Activated CD4-positive, alpha-beta memory T cell treated with anti-CD3 and anti-CD28 coated beads, Interleukin-2, amount 10 ng/mL, durations not matched to agents 7 days and 5 days (primary cell): Measurements from ENCODE around the gene BEND6. TPM values are rescaled to one million over a fixed set of nuclear protein-coding genes. Genes with fewer than 3 reads are reported as not detected.

Source experiments
- CTCF ChIA-PET: fragments of 350-600 bp; sonication (Branson Sonifier 250); formaldehyde crosslinking; loops from one replicate; lab custom pipeline; 2021; ENCODE audit warnings: antibody characterized with exemption, inconsistent platforms; lab: Charles Lee
- POLR2A ChIA-PET: fragments of 350-600 bp; sonication (Branson Sonifier 250); formaldehyde crosslinking; loops from one replicate; lab custom pipeline; 2021; ENCODE audit warnings: antibody characterized with exemption; lab: Charles Lee
- DNase-seq: peaks from one replicate; pipeline ENCODE4 v3.0.0-alpha.2; 2020
- H3K27ac Mint-ChIP-seq: one replicate; pipeline ENCODE4 v1.8.0; 2021; ENCODE audit warnings: mild to moderate bottlenecking, mixed read lengths
- H3K27me3 Mint-ChIP-seq: one replicate; pipeline ENCODE4 v1.8.0; 2021; ENCODE audit warnings: mixed read lengths
- H3K36me3 Mint-ChIP-seq: one replicate; pipeline ENCODE4 v1.8.0; 2021; ENCODE audit warnings: low read depth, mixed read lengths
- H3K4me1 Mint-ChIP-seq: one replicate; pipeline ENCODE4 v1.8.0; 2021; ENCODE audit warnings: mixed read lengths
- H3K4me3 Mint-ChIP-seq: one replicate; pipeline ENCODE4 v1.8.0; 2021; ENCODE audit warnings: mild to moderate bottlenecking, mixed read lengths
- H3K9me3 Mint-ChIP-seq: one replicate; pipeline ENCODE4 v1.8.0; 2021; ENCODE audit warnings: mixed read lengths
- total RNA-seq, 2 experiments: library from RNA; stranded (reverse); gene quantifications; one replicate each; pipeline ENCODE4 v1.2.3, GENCODE V29; 2021

The BEND6 gene, protein sequence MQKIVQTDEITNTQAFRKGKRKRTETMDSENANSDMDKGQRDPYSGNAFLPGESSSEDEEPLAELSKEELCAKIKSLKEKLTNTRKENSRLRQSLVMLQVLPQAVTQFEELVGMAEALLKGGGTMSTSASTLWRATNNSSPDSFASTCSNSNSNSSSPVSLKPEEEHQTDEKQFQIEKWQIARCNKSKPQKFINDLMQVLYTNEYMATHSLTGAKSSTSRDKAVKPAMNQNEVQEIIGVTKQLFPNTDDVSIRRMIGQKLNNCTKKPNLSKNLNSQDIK
- total RNA-seq = not detected

GRCh38 chr6:56954403-56955170 lies at the start of gene BEND6:
TSS of gene BEND6 (plus strand) at chr6:56955107. CDS start at chr6:56981811, 26,704 bp downstream.
- Mint-ChIP-seq H3K27me3 (peaks cover 71% of the 10 kb centered on the region), H3K4me3 (peak within 1 kb of the TSS; percentile 78), H3K9me3 (no peaks in the 10 kb centered on the region), H3K36me3 (no peaks in the 10 kb centered on the region), H3K27ac (no peak within 1 kb of the TSS), H3K4me1 (peaks cover 23% of the 10 kb centered on the region)
- ChIA-PET POLR2A (interaction anchor here (1.2 to 1.5 kb wide), 2 partner anchors 218 to 362 kb away, joined by 4 to 5 read pairs; partner anchors contain the start of genes BAG2 and PRIM2), CTCF (interaction anchor here (0.6 to 1.3 kb wide), 4 partner anchors 15 to 362 kb away, joined by 3 read pairs; partner anchors contain the start of gene PRIM2)
- DNase-seq = peak; percentile 37

- no peaks in the 10 kb centered on the region for H3K9me3 Mint-ChIP-seq
- no peaks in the 10 kb centered on the region for H3K4me1 Mint-ChIP-seq
- no peak for DNase-seq
- CTCF ChIA-PET = interaction anchor here (1.2 to 10.0 kb wide), 11 partner anchors 14 to 419 kb away, joined by 3 to 134 read pairs (median 6); partner anchors contain the start of gene PRIM2
- no peak overlapping the region for H3K4me3 Mint-ChIP-seq
- peaks cover 20% of the 10 kb centered on the region for H3K27me3 Mint-ChIP-seq
- H3K27ac Mint-ChIP-seq = no peak overlapping the region
- POLR2A ChIA-PET = interaction anchor here (2.0 kb wide), 1 partner anchor 411 kb away, joined by 9 read pairs; the partner anchor contains the start of gene PRIM2
- no peaks in the 10 kb centered on the region for H3K36me3 Mint-ChIP-seq
Measured at GRCh38 chr6:56905378-56905777, 49.5 kb upstream of the BEND6 start.

DNA sequence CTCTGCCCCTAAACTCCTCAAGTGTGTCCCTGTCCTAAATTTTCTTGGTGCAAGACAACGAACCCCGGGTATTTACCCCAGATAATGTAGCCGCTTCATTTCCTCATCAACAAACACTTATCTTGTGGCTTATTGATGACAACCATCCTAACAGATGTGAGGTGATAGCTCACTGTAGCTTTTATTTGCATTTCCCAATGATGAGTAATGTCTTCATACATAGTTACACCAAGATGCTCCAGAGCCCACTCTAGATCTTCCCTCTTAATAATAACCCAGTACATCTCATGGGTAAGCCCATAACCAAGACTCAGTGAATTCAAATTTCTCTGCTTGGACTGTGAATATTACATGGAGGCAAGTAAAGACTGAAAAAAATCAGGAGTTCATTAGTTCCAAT lies 48.2 kb upstream of the BEND6 start:
- peaks cover 20% of the 10 kb centered on the region for H3K27me3 Mint-ChIP-seq
- ChIA-PET CTCF (interaction anchor here (1.0 to 10.0 kb wide), 3 partner anchors 23 to 409 kb away, joined by 3 to 134 read pairs (median 3); partner anchors contain the start of gene PRIM2), POLR2A (no interaction called here)
- no peak overlapping the region for H3K4me3 Mint-ChIP-seq
- H3K4me1 Mint-ChIP-seq = no peaks in the 10 kb centered on the region
- DNase-seq = no peak
- H3K9me3 Mint-ChIP-seq = no peaks in the 10 kb centered on the region
- H3K27ac Mint-ChIP-seq = no peak overlapping the region
- H3K36me3 Mint-ChIP-seq = no peaks in the 10 kb centered on the region

GRCh38 chr6:56909115-56909907 lies 45.6 kb upstream of the BEND6 start:
- H3K36me3 Mint-ChIP-seq = no peaks in the 10 kb centered on the region
- ChIA-PET CTCF (interaction anchor here (1.1 to 10.0 kb wide), 3 partner anchors 18 to 406 kb away, joined by 4 to 134 read pairs (median 4); partner anchors contain the start of gene PRIM2), POLR2A (no interaction called here)
- no peaks in the 10 kb centered on the region for H3K4me1 Mint-ChIP-seq
- peaks cover 30% of the 10 kb centered on the region for H3K27me3 Mint-ChIP-seq
- H3K27ac Mint-ChIP-seq = no peak overlapping the region
- no peak overlapping the region for H3K4me3 Mint-ChIP-seq
- DNase-seq = no peak
- H3K9me3 Mint-ChIP-seq = no peaks in the 10 kb centered on the region

GRCh38 chr6:56911847-56912246 lies 43.1 kb upstream of the BEND6 start:
- Mint-ChIP-seq H3K9me3 (no peaks in the 10 kb centered on the region), H3K27ac (no peak overlapping the region), H3K4me1 (no peaks in the 10 kb centered on the region), H3K4me3 (no peak overlapping the region), H3K36me3 (no peaks in the 10 kb centered on the region), H3K27me3 (peaks cover 20% of the 10 kb centered on the region)
- ChIA-PET POLR2A (no interaction called here), CTCF (no interaction called here)
- DNase-seq = no peak

DNA sequence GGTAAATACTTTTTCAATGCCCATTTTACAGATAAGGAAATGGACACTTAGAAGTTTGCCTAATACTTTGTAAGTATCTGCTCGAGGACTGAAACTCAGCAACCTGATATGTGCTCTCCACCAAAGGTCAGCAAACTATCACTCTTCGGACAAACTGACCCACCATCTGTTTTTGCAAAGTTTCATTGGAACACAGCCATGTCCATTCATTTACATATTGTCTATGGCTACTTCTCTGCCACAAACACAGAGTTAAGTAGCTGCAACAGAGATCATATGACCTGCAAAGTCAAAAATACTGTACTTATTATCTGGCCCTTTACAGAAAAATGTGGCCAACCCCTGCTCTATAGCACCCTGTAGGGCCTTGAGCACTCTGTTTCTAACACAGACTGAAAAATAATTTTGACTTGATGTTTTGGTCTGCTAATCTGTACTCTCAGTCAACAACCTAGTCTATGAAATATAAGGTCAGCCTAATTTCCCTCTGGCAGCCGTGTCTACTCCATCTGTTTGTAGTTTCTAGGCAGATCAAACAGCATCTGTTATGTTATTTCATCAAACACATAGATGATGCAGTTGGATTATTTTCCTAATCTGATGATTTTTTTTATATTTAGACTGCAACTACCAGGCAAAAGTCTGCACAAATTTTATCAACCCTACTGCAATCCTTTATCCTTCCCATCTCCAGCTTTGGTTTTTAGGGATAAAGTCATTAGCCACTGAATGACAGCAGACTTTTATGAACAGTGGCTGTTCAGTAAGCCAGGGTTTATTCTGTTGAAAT lies 41.4 kb upstream of the BEND6 start:
- ChIA-PET CTCF (interaction anchor here (1.0 to 1.6 kb wide), 3 partner anchors 9 to 403 kb away, joined by 3 to 7 read pairs (median 3); partner anchors contain the start of gene PRIM2), POLR2A (no interaction called here)
- no peak for DNase-seq
- H3K27ac Mint-ChIP-seq = no peak overlapping the region
- H3K4me3 Mint-ChIP-seq = no peak overlapping the region
- no peaks in the 10 kb centered on the region for H3K36me3 Mint-ChIP-seq
- H3K9me3 Mint-ChIP-seq = no peaks in the 10 kb centered on the region
- H3K4me1 Mint-ChIP-seq = no peaks in the 10 kb centered on the region
- peaks cover 25% of the 10 kb centered on the region for H3K27me3 Mint-ChIP-seq

DNA sequence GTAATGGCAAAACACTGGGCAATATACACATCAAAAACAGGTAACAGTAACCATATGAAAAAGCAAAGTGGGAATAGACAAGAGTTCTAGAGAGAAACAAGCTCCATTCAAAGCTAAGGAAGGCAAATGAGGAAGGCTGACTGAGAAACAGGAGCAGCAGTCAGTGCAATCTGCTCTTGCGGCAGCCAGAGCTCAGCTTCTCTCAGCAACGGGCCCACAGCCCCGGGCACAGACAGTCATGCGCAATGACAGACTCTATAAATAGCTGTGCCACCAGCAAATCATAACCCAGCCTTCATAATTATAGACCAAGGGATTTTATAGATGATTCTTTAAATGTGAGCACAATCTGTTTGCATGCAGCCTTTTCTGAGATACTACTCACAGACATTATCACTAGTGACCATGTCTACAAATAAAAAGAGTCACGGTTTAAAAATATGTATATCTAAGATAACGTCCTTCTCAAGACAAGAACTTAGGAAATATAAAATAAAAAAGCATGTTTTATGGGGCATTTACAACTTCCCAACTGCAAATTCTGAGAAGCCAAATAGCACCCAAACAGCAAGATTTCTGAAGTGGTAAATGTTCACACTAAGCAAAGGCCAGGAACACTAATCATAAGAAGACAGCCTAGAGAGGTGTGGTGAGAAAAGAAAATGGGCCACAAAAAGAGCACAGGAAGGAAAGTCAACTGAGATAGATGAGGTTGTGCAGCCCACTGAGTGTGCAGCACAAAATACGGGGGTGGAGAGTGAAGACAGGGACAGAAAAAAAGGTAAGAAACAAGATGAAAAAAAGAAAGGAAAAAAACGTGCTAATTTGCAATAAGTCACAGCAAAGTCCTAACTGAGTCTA lies 39.9 kb upstream of the BEND6 start:
- POLR2A ChIA-PET = no interaction called here
- Mint-ChIP-seq H3K9me3 (no peaks in the 10 kb centered on the region), H3K4me1 (no peaks in the 10 kb centered on the region), H3K27ac (no peak overlapping the region), H3K36me3 (no peaks in the 10 kb centered on the region), H3K27me3 (peaks cover 26% of the 10 kb centered on the region), H3K4me3 (no peak overlapping the region)
- CTCF ChIA-PET = interaction anchor here (1.0 kb wide), 1 partner anchor 10 kb away, joined by 3 read pairs; no protein-coding TSS in a partner anchor
- no peak for DNase-seq

- POLR2A ChIA-PET = no interaction called here
- H3K27me3 Mint-ChIP-seq = peaks cover 31% of the 10 kb centered on the region
- no peaks in the 10 kb centered on the region for H3K4me1 Mint-ChIP-seq
- H3K9me3 Mint-ChIP-seq = no peaks in the 10 kb centered on the region
- no peaks in the 10 kb centered on the region for H3K36me3 Mint-ChIP-seq
- CTCF ChIA-PET = no interaction called here
- DNase-seq = no peak
- H3K4me3 Mint-ChIP-seq = no peak overlapping the region
- H3K27ac Mint-ChIP-seq = no peak overlapping the region
Measured at GRCh38 chr6:56915832-56916231, 39.1 kb upstream of the BEND6 start.

DNA sequence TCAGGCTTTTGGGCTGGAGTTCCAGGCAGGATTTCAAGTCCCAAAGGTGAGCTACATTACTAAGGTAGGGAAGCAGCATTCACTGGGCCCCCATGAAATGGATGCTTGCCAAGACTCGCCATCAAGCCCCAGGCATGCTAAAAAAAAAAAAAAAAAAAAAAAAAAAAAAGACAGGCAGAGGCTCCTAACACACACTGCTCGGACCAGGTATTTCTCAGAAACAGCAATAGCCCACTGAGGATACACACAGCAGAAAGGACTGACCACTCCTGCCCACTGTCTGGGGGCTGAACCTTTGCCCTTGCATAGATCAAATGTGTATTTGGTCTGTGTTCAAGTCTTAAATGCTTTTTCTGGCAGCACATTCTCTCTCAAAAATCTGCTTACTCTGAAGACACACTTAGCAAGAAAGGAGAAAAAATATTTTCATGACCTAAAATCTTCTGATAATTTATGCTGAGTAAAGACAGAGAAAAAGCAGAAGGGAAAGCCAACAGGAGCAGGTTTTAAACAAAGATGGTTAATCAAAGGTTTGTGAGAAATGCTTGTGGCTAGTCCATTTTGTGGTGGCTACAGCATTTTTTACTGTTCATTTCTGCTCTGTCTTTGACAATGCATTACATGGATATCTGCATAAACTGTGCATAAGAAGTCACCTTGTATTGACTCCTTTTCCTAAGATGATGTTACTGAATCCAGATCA lies 37.9 kb upstream of the BEND6 start:
- no peaks in the 10 kb centered on the region for H3K4me1 Mint-ChIP-seq
- no peak overlapping the region for H3K4me3 Mint-ChIP-seq
- H3K9me3 Mint-ChIP-seq = no peaks in the 10 kb centered on the region
- H3K27ac Mint-ChIP-seq = no peak overlapping the region
- ChIA-PET CTCF (interaction anchor here (0.7 kb wide), 1 partner anchor 106 kb away, joined by 3 read pairs; no protein-coding TSS in a partner anchor), POLR2A (no interaction called here)
- H3K36me3 Mint-ChIP-seq = no peaks in the 10 kb centered on the region
- no peak for DNase-seq
- H3K27me3 Mint-ChIP-seq = peaks cover 34% of the 10 kb centered on the region

DNA sequence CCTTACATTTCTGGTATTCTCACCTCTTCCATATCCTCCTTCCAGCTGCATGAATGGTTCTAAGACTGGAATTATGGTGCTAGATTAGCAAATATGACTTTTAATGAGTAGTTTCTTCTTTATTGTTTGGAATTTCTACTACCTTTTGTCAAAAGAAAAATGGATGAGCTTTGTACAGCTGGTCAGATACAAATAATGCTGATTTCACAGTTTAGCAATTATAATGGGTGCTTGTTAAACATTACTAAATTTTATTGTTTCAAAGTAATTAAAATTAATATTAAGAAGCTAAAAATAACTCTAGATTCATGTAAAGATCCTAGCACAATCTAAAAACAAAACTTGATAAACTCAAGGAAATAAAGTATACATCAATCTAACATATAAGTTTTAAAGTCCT lies 32.3 kb upstream of the BEND6 start:
- H3K4me1 Mint-ChIP-seq = no peaks in the 10 kb centered on the region
- no peak overlapping the region for H3K27ac Mint-ChIP-seq
- POLR2A ChIA-PET = no interaction called here
- H3K36me3 Mint-ChIP-seq = no peaks in the 10 kb centered on the region
- H3K27me3 Mint-ChIP-seq = peaks cover 37% of the 10 kb centered on the region
- H3K9me3 Mint-ChIP-seq = no peaks in the 10 kb centered on the region
- DNase-seq = no peak
- H3K4me3 Mint-ChIP-seq = no peak overlapping the region
- CTCF ChIA-PET = no interaction called here

- Mint-ChIP-seq H3K4me1 (no peaks in the 10 kb centered on the region), H3K36me3 (no peaks in the 10 kb centered on the region), H3K27ac (no peak overlapping the region), H3K9me3 (no peaks in the 10 kb centered on the region), H3K27me3 (peaks cover 39% of the 10 kb centered on the region), H3K4me3 (no peak overlapping the region)
- DNase-seq = no peak
- CTCF ChIA-PET = no interaction called here
- POLR2A ChIA-PET = no interaction called here
Measured at GRCh38 chr6:56923565-56923964, 31.3 kb upstream of the BEND6 start.
